Astrocyte of the spinal cord (primary cell): ENCODE results near the gene CPSF7.

Experiments
- DNase-seq: peaks from one replicate; pipeline ENCODE4 v3.0.0; 2011; ENCODE audit warnings: low read depth, low spot score
- H3K4me3 ChIP-seq: 2 replicates; pipeline ENCODE4 v1.5.1; 2011; ENCODE audit warnings: low read depth, mild to moderate bottlenecking, low read length, moderate library complexity
- CTCF ChIP-seq: IDR thresholded peaks from 2 replicates; pipeline ENCODE4 v1.5.1; 2012; ENCODE audit warnings: low read depth, mild to moderate bottlenecking, low read length, inconsistent platforms
- in situ Hi-C: cut with HindIII; loops from 2 replicates; pipeline ENCODE4 v1.10.0; 2017; ENCODE audit warnings: low sequenced_read_pairs

Gene CPSF7

GRCh38 chr11:61422226-61422625 lies 7.5 kb downstream of the CPSF7 start:
- no peak for TF ChIP-seq CTCF

GRCh38 chr11:61418136-61418535 lies 11.6 kb downstream of the CPSF7 start:
- in situ Hi-C loops: no loop called here
- no peak for DNase-seq
- no peak for TF ChIP-seq CTCF
- no peak overlapping the region for H3K4me3 ChIP-seq

More at GRCh38 chr11:61422226-61422625, 7.5 kb downstream of the CPSF7 start:
- no peak for DNase-seq
- no peak overlapping the region for H3K4me3 ChIP-seq
- in situ Hi-C loops: no loop called here

- H3K4me3 ChIP-seq: no peak overlapping the region
- TF ChIP-seq CTCF: no peak
- in situ Hi-C loops: no loop called here
- DNase-seq: no peak
These were observed 12.1 kb downstream of the CPSF7 start for GRCh38 chr11:61417670-61418069.

- in situ Hi-C loops: no loop called here
- H3K4me3 ChIP-seq: no peak overlapping the region
- DNase-seq: no peak
- TF ChIP-seq CTCF: no peak
These were observed 12.8 kb downstream of the CPSF7 start for GRCh38 chr11:61416941-61417340.

- no peak for DNase-seq
- in situ Hi-C loops: no loop called here
- no peak overlapping the region for H3K4me3 ChIP-seq
- TF ChIP-seq CTCF: no peak
These were observed 14.4 kb downstream of the CPSF7 start for GRCh38 chr11:61415381-61415780.

GRCh38 chr11:61414547-61414946 lies 15.2 kb downstream of the CPSF7 start:
- DNase-seq: no peak
- in situ Hi-C loops: no loop called here
- H3K4me3 ChIP-seq: no peak overlapping the region
- TF ChIP-seq CTCF: no peak

GRCh38 chr11:61413496-61413895 lies 16.3 kb downstream of the CPSF7 start:
- DNase-seq: no peak
- no peak overlapping the region for H3K4me3 ChIP-seq
- no peak for TF ChIP-seq CTCF
- in situ Hi-C loops: no loop called here
